Hypothalamus (tissue), 51 donors: Measurements from ENCODE around the gene ZFC3H1.

Source experiments
- DNase-seq, 51 donors: peaks; one replicate each; lab custom pipeline; 2025; lab: John Stamatoyannopoulos, UW

The ZFC3H1 gene

GRCh38 chr12:71685312-71685906, 21.8 kb upstream of the ZFC3H1 start:
- DNase-seq = peak in 1 of 51 donors; percentile 32

- no peak for DNase-seq
These were observed 20.4 kb upstream of the ZFC3H1 start for GRCh38 chr12:71684081-71684480.

- no peak for DNase-seq
These were observed 20.0 kb upstream of the ZFC3H1 start for GRCh38 chr12:71683633-71684032.

GRCh38 chr12:71682466-71682865, 18.8 kb upstream of the ZFC3H1 start:
- no peak for DNase-seq

- no peak for DNase-seq
These were observed 8.2 kb upstream of the ZFC3H1 start for GRCh38 chr12:71671816-71672215.

GRCh38 chr12:71671311-71671710, 7.7 kb upstream of the ZFC3H1 start:
- DNase-seq = no peak

GRCh38 chr12:71666259-71666658, 2.6 kb upstream of the ZFC3H1 start:
- DNase-seq = no peak

- no peak for DNase-seq
These were observed 1.4 kb upstream of the ZFC3H1 start for GRCh38 chr12:71665090-71665463.

- DNase-seq = peak in 7 of 51 donors; percentile 47 to 86 (median 79)
These were observed 902 bp upstream of the ZFC3H1 start for GRCh38 chr12:71664411-71665089.

GRCh38 chr12:71662849-71663560, 643 bp downstream of the ZFC3H1 start:
- peak in 43 of 51 donors; percentile 20 to 79 (median 52) for DNase-seq

- DNase-seq = no peak
These were observed 1.6 kb downstream of the ZFC3H1 start for GRCh38 chr12:71661977-71662530.

- no peak for DNase-seq
These were observed 6.9 kb downstream of the ZFC3H1 start for GRCh38 chr12:71656740-71657139.

GRCh38 chr12:71655907-71656306, 7.7 kb downstream of the ZFC3H1 start:
- DNase-seq = no peak

GRCh38 chr12:71655495-71655894, 8.2 kb downstream of the ZFC3H1 start:
- DNase-seq = no peak

- DNase-seq = no peak
These were observed 9.4 kb downstream of the ZFC3H1 start for GRCh38 chr12:71654200-71654599.

- DNase-seq = no peak
These were observed 10.5 kb downstream of the ZFC3H1 start for GRCh38 chr12:71653137-71653536.

GRCh38 chr12:71652656-71653055, 11.0 kb downstream of the ZFC3H1 start:
- DNase-seq = no peak

GRCh38 chr12:71649401-71649800, 14.2 kb downstream of the ZFC3H1 start:
- no peak for DNase-seq

- no peak for DNase-seq
These were observed 15.1 kb downstream of the ZFC3H1 start for GRCh38 chr12:71648537-71648936.

- no peak for DNase-seq
These were observed 17.1 kb downstream of the ZFC3H1 start for GRCh38 chr12:71646512-71646911.

GRCh38 chr12:71645268-71645667, 18.4 kb downstream of the ZFC3H1 start:
- no peak for DNase-seq

GRCh38 chr12:71642264-71642663, 21.4 kb downstream of the ZFC3H1 start:
- DNase-seq = no peak
